ENCODE data around the gene CYP17A1. TPM values are rescaled to one million over a fixed set of nuclear protein-coding genes. Genes with fewer than 3 reads are reported as not detected.

Gene CYP17A1
- polyA plus RNA-seq, 2 of the 4 experiments (the other 2 are of a cell fraction): not detected

DNA sequence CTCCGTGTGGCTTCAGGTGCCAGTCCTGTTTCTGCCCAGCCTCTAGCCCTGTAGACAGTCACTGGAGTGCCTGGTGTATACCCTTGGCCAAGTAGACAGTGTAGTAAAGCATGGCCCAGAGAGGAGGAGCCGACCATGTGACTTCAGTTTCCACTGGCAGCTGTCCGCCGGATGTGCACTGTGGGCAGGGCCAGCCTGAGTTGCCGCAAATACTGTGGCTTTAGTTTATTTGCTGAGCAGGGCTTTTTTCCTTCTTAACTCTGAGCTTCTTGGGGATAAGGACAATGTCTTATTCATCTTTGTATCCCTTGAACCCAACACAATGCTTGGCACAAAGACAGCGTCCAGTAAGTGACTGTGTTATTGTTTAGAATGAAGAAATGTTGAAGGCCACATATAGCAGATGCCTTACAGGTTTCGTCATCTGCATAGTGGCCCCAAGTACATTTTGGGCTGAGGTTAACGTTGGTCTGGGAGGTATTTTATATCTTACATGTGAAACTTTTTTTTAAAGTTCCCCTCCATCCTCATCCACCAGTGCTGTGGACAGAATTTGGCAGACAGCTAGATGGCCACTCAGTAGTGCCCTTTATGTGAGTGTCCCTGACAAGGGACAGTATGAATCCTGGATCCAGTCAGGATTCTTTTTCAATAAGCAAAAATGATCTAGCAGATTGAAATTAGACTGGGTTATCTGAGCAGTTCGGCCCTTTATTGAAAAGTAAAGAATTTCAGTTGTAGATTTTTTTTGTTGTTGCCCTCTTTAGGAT lies 40.6 kb downstream of the CYP17A1 start:
- CTCF ChIA-PET: interaction anchor here (1.6 kb wide), 1 partner anchor 43 kb away, joined by 3 read pairs; no protein-coding TSS in a partner anchor
- WGBS (ENCODE audit: missing lambda C conversion rate): 86% methylated on average over 9 of the region's 9 CpGs
- no peaks in the 10 kb centered on the region for H3K9me3 ChIP-seq
- ATAC-seq (no peak), DNase-seq (ENCODE audit: low read depth in 1 of 2, low spot score in 1 of 2) (no peak), FAIRE-seq (no peak)
- H3K4me2 ChIP-seq: no peak overlapping the region
- H3K27ac ChIP-seq: no peak overlapping the region
- H3K4me3 ChIP-seq: no peak overlapping the region
- POLR2A ChIA-PET: no interaction called here
- no peaks in the 10 kb centered on the region for H3K4me1 ChIP-seq
- TF ChIP-seq PHF8 (IDR thresholded peaks at IDR 0.05; ENCODE audit: borderline replicate concordance, low read depth): no peak
- no peak for TF ChIP-seq POLR2AphosphoS2 (conservative IDR thresholded peaks at IDR 0.05; ENCODE audit: low read length)
- peak; percentile 71 for TF ChIP-seq MAFK (IDR thresholded peaks at IDR 0.05; ENCODE audit: partially characterized antibody)

DNA sequence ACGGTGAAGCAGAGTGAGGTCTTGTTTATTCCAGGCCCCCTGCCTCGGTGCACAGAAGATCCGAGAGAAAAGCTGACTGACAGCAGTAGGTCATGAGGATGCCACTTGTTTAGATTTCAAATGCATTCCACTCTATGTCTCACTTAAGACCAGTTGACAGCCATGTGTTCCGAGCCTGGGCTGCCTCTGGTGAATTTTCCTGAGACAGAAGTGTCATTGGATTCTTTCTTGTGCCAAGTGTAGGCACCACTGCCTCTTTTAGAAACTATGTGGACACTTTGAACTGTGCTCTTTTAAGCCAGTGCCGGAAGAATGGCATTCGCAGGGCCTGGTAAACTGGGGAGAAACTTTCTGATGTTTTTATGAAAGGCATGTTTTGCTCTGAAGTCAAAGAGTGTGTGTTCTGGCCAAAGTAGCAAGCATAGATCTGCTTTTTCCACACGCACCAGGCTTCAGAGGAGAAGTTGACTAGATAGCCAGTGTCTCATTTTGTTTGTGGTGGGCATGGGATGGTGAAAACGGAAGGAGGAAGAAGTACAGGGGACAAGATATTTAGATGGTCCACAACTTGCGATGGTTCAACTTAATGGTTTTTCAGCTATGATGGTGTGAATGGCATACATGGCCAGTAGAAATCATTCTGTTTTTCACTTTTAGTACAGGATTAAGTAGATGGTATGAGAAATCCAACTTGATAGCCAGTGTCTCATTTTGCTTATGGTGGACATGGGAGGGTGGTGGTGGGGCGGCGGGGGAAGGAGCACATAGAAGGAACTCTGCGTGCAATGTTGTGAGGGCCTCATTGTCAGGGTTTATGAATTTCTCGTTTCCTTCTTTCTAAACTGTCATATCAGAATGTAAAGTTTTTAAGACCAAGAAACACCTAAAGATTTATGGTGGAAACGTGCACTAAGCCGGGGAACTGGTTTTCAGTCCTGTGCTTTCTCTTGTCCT lies 41.5 kb downstream of the CYP17A1 start:
- no peak for FAIRE-seq

DNA sequence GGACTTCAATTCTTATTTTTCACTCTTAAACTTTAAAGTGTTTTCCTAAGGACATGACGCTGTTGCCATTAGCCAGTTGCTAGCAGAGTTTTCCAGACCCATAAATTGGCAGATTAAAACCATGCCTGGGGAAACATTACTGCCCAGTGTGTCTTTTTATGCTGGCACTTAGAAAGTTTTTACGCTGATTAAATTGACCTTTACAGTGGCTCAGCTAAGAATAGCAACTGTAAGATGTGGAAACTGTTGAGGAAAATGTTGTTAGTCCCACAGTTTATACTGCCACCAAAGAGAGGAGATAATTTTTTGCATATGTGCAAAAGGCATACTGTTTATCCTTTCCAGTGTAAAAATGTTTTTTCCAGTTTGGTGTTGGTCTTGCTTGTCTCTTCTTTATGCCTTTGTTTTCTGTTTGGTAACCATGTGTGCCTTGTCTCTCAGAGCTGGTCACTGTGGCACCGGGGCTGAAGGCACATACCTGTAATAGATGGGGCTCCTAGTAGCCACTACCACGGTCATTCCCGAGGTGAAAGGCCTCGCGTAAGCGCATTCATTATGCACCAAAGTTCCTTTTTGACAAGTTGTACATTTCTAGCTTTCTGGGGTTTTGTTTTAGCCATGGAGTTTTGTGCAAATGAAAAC lies 45.3 kb downstream of the CYP17A1 start:
- Histone ChIP-seq H3K4me2 (no peak overlapping the region), H3K4me3 (no peak overlapping the region), H3K9me3 (no peaks in the 10 kb centered on the region), H3K27ac (no peak overlapping the region), H3K4me1 (no peaks in the 10 kb centered on the region)
- FAIRE-seq: no peak
- TF ChIP-seq, protein P1, sequence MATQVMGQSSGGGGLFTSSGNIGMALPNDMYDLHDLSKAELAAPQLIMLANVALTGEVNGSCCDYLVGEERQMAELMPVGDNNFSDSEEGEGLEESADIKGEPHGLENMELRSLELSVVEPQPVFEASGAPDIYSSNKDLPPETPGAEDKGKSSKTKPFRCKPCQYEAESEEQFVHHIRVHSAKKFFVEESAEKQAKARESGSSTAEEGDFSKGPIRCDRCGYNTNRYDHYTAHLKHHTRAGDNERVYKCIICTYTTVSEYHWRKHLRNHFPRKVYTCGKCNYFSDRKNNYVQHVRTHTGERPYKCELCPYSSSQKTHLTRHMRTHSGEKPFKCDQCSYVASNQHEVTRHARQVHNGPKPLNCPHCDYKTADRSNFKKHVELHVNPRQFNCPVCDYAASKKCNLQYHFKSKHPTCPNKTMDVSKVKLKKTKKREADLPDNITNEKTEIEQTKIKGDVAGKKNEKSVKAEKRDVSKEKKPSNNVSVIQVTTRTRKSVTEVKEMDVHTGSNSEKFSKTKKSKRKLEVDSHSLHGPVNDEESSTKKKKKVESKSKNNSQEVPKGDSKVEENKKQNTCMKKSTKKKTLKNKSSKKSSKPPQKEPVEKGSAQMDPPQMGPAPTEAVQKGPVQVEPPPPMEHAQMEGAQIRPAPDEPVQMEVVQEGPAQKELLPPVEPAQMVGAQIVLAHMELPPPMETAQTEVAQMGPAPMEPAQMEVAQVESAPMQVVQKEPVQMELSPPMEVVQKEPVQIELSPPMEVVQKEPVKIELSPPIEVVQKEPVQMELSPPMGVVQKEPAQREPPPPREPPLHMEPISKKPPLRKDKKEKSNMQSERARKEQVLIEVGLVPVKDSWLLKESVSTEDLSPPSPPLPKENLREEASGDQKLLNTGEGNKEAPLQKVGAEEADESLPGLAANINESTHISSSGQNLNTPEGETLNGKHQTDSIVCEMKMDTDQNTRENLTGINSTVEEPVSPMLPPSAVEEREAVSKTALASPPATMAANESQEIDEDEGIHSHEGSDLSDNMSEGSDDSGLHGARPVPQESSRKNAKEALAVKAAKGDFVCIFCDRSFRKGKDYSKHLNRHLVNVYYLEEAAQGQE (IDR thresholded peaks at IDR 0.05): no peak
- ChIA-PET POLR2A (no interaction called here), CTCF (interaction anchor here (0.6 to 1.1 kb wide), 4 partner anchors 27 to 469 kb away, joined by 3 to 4 read pairs (median 3); no protein-coding TSS in a partner anchor)
- 89% methylated on average over 8 of the region's 8 CpGs for WGBS (ENCODE audit: missing lambda C conversion rate)
- ATAC-seq: no peak
- no peak for DNase-seq (ENCODE audit: low read depth in 1 of 2, low spot score in 1 of 2)

More for the DNA sequence above, 41.5 kb downstream of the CYP17A1 start:
- no peak overlapping the region for H3K27ac ChIP-seq
- CTCF ChIA-PET: interaction anchor here (1.5 to 1.6 kb wide), 2 partner anchors 43 to 106 kb away, joined by 3 to 4 read pairs; no protein-coding TSS in a partner anchor
- WGBS (ENCODE audit: missing lambda C conversion rate): 80% methylated on average over 15 of the region's 15 CpGs
- no peak for TF ChIP-seq JUN (IDR thresholded peaks at IDR 0.05)
- no peak for TF ChIP-seq CBX2 (IDR thresholded peaks at IDR 0.05; ENCODE audit: borderline replicate concordance, low read depth)
- TF ChIP-seq ZNF302 (CRISPR knock-in tag; IDR thresholded peaks at IDR 0.05): no peak
- TF ChIP-seq, protein P2, sequence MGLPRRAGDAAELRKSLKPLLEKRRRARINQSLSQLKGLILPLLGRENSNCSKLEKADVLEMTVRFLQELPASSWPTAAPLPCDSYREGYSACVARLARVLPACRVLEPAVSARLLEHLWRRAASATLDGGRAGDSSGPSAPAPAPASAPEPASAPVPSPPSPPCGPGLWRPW (IDR thresholded peaks at IDR 0.05): no peak
- no peak for TF ChIP-seq FOSB (CRISPR knock-in tag; IDR thresholded peaks at IDR 0.05)
- TF ChIP-seq CTCF (IDR thresholded peaks at IDR 0.05): no peak
- TF ChIP-seq FOSL2 (IDR thresholded peaks at IDR 0.05): no peak
- TF ChIP-seq FOSL2 (CRISPR knock-in tag; IDR thresholded peaks at IDR 0.05): no peak
- TF ChIP-seq CHD4 (IDR thresholded peaks at IDR 0.05; ENCODE audit: borderline replicate concordance): no peak
- no peak for TF ChIP-seq ZC3H11A (IDR thresholded peaks at IDR 0.05)
- no peak for TF ChIP-seq HEYL (CRISPR knock-in tag; IDR thresholded peaks at IDR 0.05)
- no peak for TF ChIP-seq POLR2A (IDR thresholded peaks at IDR 0.05; ENCODE audit: low read length)
- TF ChIP-seq GATA3 (IDR thresholded peaks at IDR 0.05; ENCODE audit: borderline replicate concordance): no peak
- H3K4me1 ChIP-seq: no peaks in the 10 kb centered on the region
- H3K4me2 ChIP-seq: no peak overlapping the region
- H3K9me3 ChIP-seq: no peaks in the 10 kb centered on the region
- ATAC-seq (no peak), DNase-seq (ENCODE audit: low read depth in 1 of 2, low spot score in 1 of 2) (no peak)
- POLR2A ChIA-PET: no interaction called here
- no peak overlapping the region for H3K4me3 ChIP-seq
